ENCODE data around the gene WWOX. TPM values are rescaled to one million over a fixed set of nuclear protein-coding genes. Genes with fewer than 3 reads are reported as not detected.

WWOX gene
- total RNA-seq, 1 donor from 2014 or later = 18.6 TPM

GRCh38 chr16:78441298-78441697, 341.8 kb downstream of the WWOX start:
- no peak for TF ChIP-seq CTCF (IDR thresholded peaks at IDR 0.05; ENCODE audit: unreplicated experiment)
- no peak for DNase-seq (ENCODE audit: low spot score)
- Mint-ChIP-seq H3K36me3 (ENCODE audit: low read depth, unreplicated experiment) (no peaks in the 10 kb centered on the region), H3K27me3 (ENCODE audit: unreplicated experiment) (no peaks in the 10 kb centered on the region), H3K9me3 (ENCODE audit: unreplicated experiment) (no peaks in the 10 kb centered on the region), H3K4me3 (ENCODE audit: unreplicated experiment) (no peak overlapping the region), H3K4me1 (ENCODE audit: unreplicated experiment) (peaks cover 2% of the 10 kb centered on the region), H3K27ac (ENCODE audit: unreplicated experiment) (no peak overlapping the region)

GRCh38 chr16:78443542-78444364, 344.3 kb downstream of the WWOX start:
- Mint-ChIP-seq H3K9me3 (ENCODE audit: unreplicated experiment) (no peaks in the 10 kb centered on the region), H3K36me3 (ENCODE audit: low read depth, unreplicated experiment) (no peaks in the 10 kb centered on the region), H3K27ac (ENCODE audit: unreplicated experiment) (peak overlapping the region; percentile 1), H3K4me3 (ENCODE audit: unreplicated experiment) (no peak overlapping the region), H3K4me1 (ENCODE audit: unreplicated experiment) (peaks cover 5% of the 10 kb centered on the region), H3K27me3 (ENCODE audit: unreplicated experiment) (no peaks in the 10 kb centered on the region)
- DNase-seq (ENCODE audit: low spot score) = no peak
- TF ChIP-seq CTCF (IDR thresholded peaks at IDR 0.05; ENCODE audit: unreplicated experiment) = no peak

DNA sequence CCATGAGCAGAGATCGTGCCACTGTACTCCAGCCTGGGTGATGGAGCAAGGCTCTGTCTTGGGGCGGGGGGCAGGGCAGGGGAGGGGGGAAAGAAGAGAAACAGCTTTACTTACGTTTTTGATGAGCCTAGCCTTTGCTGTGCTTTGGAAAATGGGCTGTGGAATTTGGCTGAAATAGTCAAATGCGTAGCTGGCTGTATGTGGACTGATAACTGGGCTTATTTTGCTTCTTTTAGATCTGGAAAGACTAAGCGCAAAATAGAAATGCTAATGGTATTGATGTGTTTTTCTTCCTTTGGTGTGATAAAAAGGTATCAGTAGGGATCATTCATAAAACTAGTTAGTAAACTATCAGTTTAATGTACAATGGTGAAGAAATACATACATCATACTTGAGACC, 346.4 kb downstream of the WWOX start:
- Mint-ChIP-seq H3K27ac (ENCODE audit: unreplicated experiment) (no peak overlapping the region), H3K4me1 (ENCODE audit: unreplicated experiment) (peaks cover 5% of the 10 kb centered on the region), H3K27me3 (ENCODE audit: unreplicated experiment) (no peaks in the 10 kb centered on the region), H3K9me3 (ENCODE audit: unreplicated experiment) (no peaks in the 10 kb centered on the region), H3K4me3 (ENCODE audit: unreplicated experiment) (no peak overlapping the region), H3K36me3 (ENCODE audit: low read depth, unreplicated experiment) (no peaks in the 10 kb centered on the region)
- no peak for TF ChIP-seq CTCF (IDR thresholded peaks at IDR 0.05; ENCODE audit: unreplicated experiment)
- DNase-seq (ENCODE audit: low spot score) = no peak

DNA sequence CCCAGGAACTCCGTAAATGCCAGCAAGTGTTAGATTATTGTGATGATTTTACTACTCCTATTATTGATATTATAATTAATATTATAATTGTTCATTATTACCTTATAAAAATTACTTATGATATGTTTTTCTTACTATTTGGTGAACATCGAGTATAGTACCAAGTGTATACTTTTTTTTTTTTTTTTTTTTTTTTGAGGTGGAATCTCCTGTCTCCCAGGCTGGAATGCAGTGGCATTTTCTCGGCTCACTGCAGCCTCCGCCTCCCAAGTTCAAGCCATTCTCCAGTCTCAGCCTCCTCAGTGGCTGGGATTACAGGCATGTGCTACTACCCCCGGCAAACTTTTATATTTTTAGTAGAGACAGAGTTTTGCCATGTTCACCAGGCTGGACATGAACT, 347.0 kb downstream of the WWOX start:
- H3K36me3 Mint-ChIP-seq (ENCODE audit: low read depth, unreplicated experiment) = no peaks in the 10 kb centered on the region

More for the DNA sequence above, 347.0 kb downstream of the WWOX start:
- TF ChIP-seq CTCF (IDR thresholded peaks at IDR 0.05; ENCODE audit: unreplicated experiment) = no peak
- Mint-ChIP-seq H3K4me3 (ENCODE audit: unreplicated experiment) (no peak overlapping the region), H3K9me3 (ENCODE audit: unreplicated experiment) (no peaks in the 10 kb centered on the region), H3K27me3 (ENCODE audit: unreplicated experiment) (no peaks in the 10 kb centered on the region), H3K4me1 (ENCODE audit: unreplicated experiment) (peaks cover 5% of the 10 kb centered on the region), H3K27ac (ENCODE audit: unreplicated experiment) (no peak overlapping the region)
- no peak for DNase-seq (ENCODE audit: low spot score)
